Measurements from ENCODE around the gene EI24.
A peak's percentile ranks its signal among the peaks of the same experiment; 100 is the strongest.
"Not testable (repeated sequence)": the region's sequence is repeated elsewhere in the genome, so short reads cannot be mapped to it uniquely, and the experiment has no call there.

The EI24 gene

GRCh38 chr11:125568970-125569914 lies at the start of gene EI24:
Gene EI24 (plus strand): TSS chr11:125569477. CDS start chr11:125572528, 3,051 bp downstream.
- peak; percentile 51 for DNase-seq

GRCh38 chr11:125519860-125520834 lies 49.1 kb upstream of the EI24 start:
- no peak for DNase-seq

GRCh38 chr11:125525303-125525702 lies 44.0 kb upstream of the EI24 start:
- DNase-seq: no peak

- no peak for DNase-seq
Observed at GRCh38 chr11:125532668-125533067, 36.6 kb upstream of the EI24 start.

GRCh38 chr11:125535585-125535984 lies 33.7 kb upstream of the EI24 start:
- DNase-seq: no peak

- DNase-seq: not testable (repeated sequence)
Observed at GRCh38 chr11:125536834-125537233, 32.4 kb upstream of the EI24 start.

- DNase-seq: no peak
Observed at GRCh38 chr11:125542709-125543108, 26.6 kb upstream of the EI24 start.

GRCh38 chr11:125550780-125551179 lies 18.5 kb upstream of the EI24 start:
- DNase-seq: no peak

- DNase-seq: no peak
Observed at GRCh38 chr11:125551835-125552342, 17.4 kb upstream of the EI24 start.

- no peak for DNase-seq
Observed at GRCh38 chr11:125552927-125553326, 16.4 kb upstream of the EI24 start.

- DNase-seq: no peak
Observed at GRCh38 chr11:125553357-125553756, 15.9 kb upstream of the EI24 start.

- no peak for DNase-seq
Observed at GRCh38 chr11:125554038-125554437, 15.2 kb upstream of the EI24 start.

- no peak for DNase-seq
Observed at GRCh38 chr11:125559888-125560287, 9.4 kb upstream of the EI24 start.

GRCh38 chr11:125561924-125562323 lies 7.4 kb upstream of the EI24 start:
- no peak for DNase-seq

GRCh38 chr11:125562430-125562829 lies 6.8 kb upstream of the EI24 start:
- no peak for DNase-seq

- no peak for DNase-seq
Observed at GRCh38 chr11:125564357-125564756, 4.9 kb upstream of the EI24 start.

- no peak for DNase-seq
Observed at GRCh38 chr11:125566235-125566634, 3.0 kb upstream of the EI24 start.

GRCh38 chr11:125569915-125570621 lies 791 bp downstream of the EI24 start:
- DNase-seq: no peak

- DNase-seq: no peak
Observed at GRCh38 chr11:125570952-125571351, 1.7 kb downstream of the EI24 start.

- no peak for DNase-seq
Observed at GRCh38 chr11:125572916-125573315, 3.6 kb downstream of the EI24 start.

GRCh38 chr11:125577181-125577580 lies 7.9 kb downstream of the EI24 start:
- DNase-seq: not testable (repeated sequence)

- no peak for DNase-seq
Observed at GRCh38 chr11:125578783-125579182, 9.5 kb downstream of the EI24 start.

- DNase-seq: no peak
Observed at GRCh38 chr11:125579811-125580210, 10.5 kb downstream of the EI24 start.
